IMR-90 (cell line): ENCODE measurements around the gene DYNC2LI1. TPM values are rescaled to one million over a fixed set of nuclear protein-coding genes. Genes with fewer than 3 reads are reported as not detected.
A peak's percentile ranks its signal among the peaks of the same experiment; 100 is the strongest.

Experiments
- ATAC-seq: fragments of 200-7000 bp; cut with Tn5 transposase; 2 replicates; pipeline ENCODE4 v1.9.1; 2020; ENCODE audit warnings: low read depth, mild to moderate bottlenecking, moderate library complexity
- BruUV-seq: library from RNA; stranded (reverse); fragments of 400-500 nt; replicated peaks from 2 replicates; lab custom pipeline; 2021; lab: Mats Ljungman, UMichigan
- CTCF ChIA-PET: fragments of 300-600 bp; formaldehyde crosslinking; extraction: SDS; loops from one replicate; lab custom pipeline; 2021; ENCODE audit warnings: antibody characterized with exemption; lab: Yijun Ruan, JAX
- POLR2A ChIA-PET: fragments of 300-600 bp; sonication (Branson Sonifier 250); formaldehyde crosslinking; loops from one replicate; lab custom pipeline; 2022; ENCODE audit warnings: antibody characterized with exemption; ENCODE audit not compliant: unreplicated experiment; lab: Charles Lee
- DNase-seq: peaks from one replicate; pipeline ENCODE4 v3.0.0; 2013
- H2AFZ ChIP-seq: replicated peaks from 2 replicates; pipeline ENCODE3; 2013; ENCODE audit warnings: low read length, mild to moderate bottlenecking; ENCODE audit not compliant: poor library complexity
- H2AK5ac ChIP-seq: 2 replicates; pipeline ENCODE4 v1.6.1; 2013; ENCODE audit warnings: low read depth, low read length, inconsistent platforms
- H2AK9ac ChIP-seq: replicated peaks from 2 replicates; pipeline ENCODE3; 2013; ENCODE audit warnings: mild to moderate bottlenecking, low read depth, low read length, moderate library complexity; ENCODE audit not compliant: poor library complexity
- H2BK120ac ChIP-seq: 2 replicates; pipeline ENCODE4 v1.6.1; 2013; ENCODE audit warnings: low read depth, low read length, inconsistent platforms
- H2BK15ac ChIP-seq: 3 replicates; pipeline ENCODE4 v1.6.1; 2013; ENCODE audit warnings: low read depth, low read length, inconsistent platforms
- H2BK20ac ChIP-seq: 2 replicates; pipeline ENCODE4 v1.6.1; 2013; ENCODE audit warnings: low read depth, mild to moderate bottlenecking, inconsistent platforms, low read length, moderate library complexity
- H2BK5ac ChIP-seq: 2 replicates; pipeline ENCODE4 v1.6.1; 2013; ENCODE audit warnings: mild to moderate bottlenecking, low read depth, low read length, inconsistent platforms; ENCODE audit not compliant: poor library complexity, severe bottlenecking
- H3K14ac ChIP-seq: replicated peaks from 2 replicates; pipeline ENCODE4 v1.6.1; 2013; ENCODE audit warnings: low read depth, low read length, inconsistent platforms
- H3K18ac ChIP-seq: 2 replicates; pipeline ENCODE4 v1.6.1; 2013; ENCODE audit warnings: low read depth, low read length, control low read depth
- H3K23ac ChIP-seq: 2 replicates; pipeline ENCODE4 v1.6.1; 2013; ENCODE audit warnings: low read depth, low read length, inconsistent platforms
- H3K27ac ChIP-seq: 2 replicates; pipeline ENCODE4 v1.5.1; 2013; ENCODE audit warnings: mild to moderate bottlenecking, control low read depth, low read length; ENCODE audit not compliant: insufficient read depth
- H3K27me3 ChIP-seq: 2 replicates; pipeline ENCODE4 v1.6.1; 2013; ENCODE audit warnings: low read length; ENCODE audit not compliant: control insufficient read depth, insufficient read depth
- H3K36me3 ChIP-seq: 2 replicates; pipeline ENCODE4 v1.6.1; 2013; ENCODE audit warnings: low read length, mixed read lengths; ENCODE audit not compliant: control insufficient read depth, insufficient read depth
- H3K4ac ChIP-seq: 2 replicates; pipeline ENCODE4 v1.6.1; 2013; ENCODE audit warnings: low read depth, low read length, inconsistent platforms
- H3K4me1 ChIP-seq: 2 replicates; pipeline ENCODE4 v1.6.1; 2013; ENCODE audit warnings: low read length, mixed read lengths; ENCODE audit not compliant: control insufficient read depth, insufficient read depth
- H3K4me2 ChIP-seq: 2 replicates; pipeline ENCODE4 v1.6.1; 2013; ENCODE audit warnings: low read depth, mild to moderate bottlenecking, control low read depth, low read length, moderate library complexity
- H3K4me3 ChIP-seq: 2 replicates; pipeline ENCODE4 v1.5.1; 2013; ENCODE audit warnings: low read depth, mild to moderate bottlenecking, control low read depth, low read length, moderate library complexity; ENCODE audit not compliant: insufficient read depth
- H3K56ac ChIP-seq: 2 replicates; pipeline ENCODE4 v1.6.1; 2013; ENCODE audit warnings: low read length, inconsistent platforms; ENCODE audit not compliant: insufficient read depth; ENCODE audit errors: extremely low read depth
- H3K79me1 ChIP-seq, 2 experiments: 2 replicates each; pipeline ENCODE4 v1.6.1; 2013; ENCODE audit warnings: low read length in 2 of 2, inconsistent platforms in 1 of 2, low read depth in 1 of 2
- H3K9ac ChIP-seq: 2 replicates; pipeline ENCODE4 v1.6.1; 2013; ENCODE audit warnings: low read depth, low read length, control low read depth
- H3K9me1 ChIP-seq: 2 replicates; pipeline ENCODE4 v1.6.1; 2013; ENCODE audit warnings: low read length, inconsistent platforms; ENCODE audit not compliant: insufficient read depth
- H3K9me3 ChIP-seq: 2 replicates; pipeline ENCODE4 v1.6.1; 2013; ENCODE audit warnings: low read length; ENCODE audit not compliant: control insufficient read depth, insufficient read depth
- H4K20me1 ChIP-seq: 2 replicates; pipeline ENCODE4 v1.6.1; 2013; ENCODE audit warnings: low read length, inconsistent platforms; ENCODE audit not compliant: insufficient read depth
- H4K5ac ChIP-seq: 2 replicates; pipeline ENCODE4 v1.6.1; 2013; ENCODE audit warnings: mild to moderate bottlenecking, low read depth, low read length, control low read depth
- H4K8ac ChIP-seq, 2 experiments: 2 replicates each; pipeline ENCODE4 v1.6.1; 2013; ENCODE audit warnings: low read depth in 2 of 2, low read length in 2 of 2, control low read depth in 1 of 2, inconsistent platforms in 1 of 2
- H4K91ac ChIP-seq: 2 replicates; pipeline ENCODE4 v1.6.1; 2013; ENCODE audit warnings: low read depth, low read length, inconsistent platforms; ENCODE audit not compliant: insufficient read depth
- BHLHE40 ChIP-seq: fragments of 150-350 bp; IDR thresholded peaks from 2 replicates; pipeline ENCODE4 v1.6.1; 2016; ENCODE audit warnings: mild to moderate bottlenecking, low read depth, low read length
- CHD1 ChIP-seq: IDR thresholded peaks from 2 replicates; pipeline ENCODE4 v1.6.1; 2012; ENCODE audit warnings: low read depth, low read length, improper control_type of control experiment
- FOS ChIP-seq: fragments of 150-350 bp; IDR thresholded peaks from 2 replicates; pipeline ENCODE4 v1.6.1; 2016; ENCODE audit warnings: low read depth, low read length
- MAFK ChIP-seq: IDR thresholded peaks from 2 replicates; pipeline ENCODE4 v1.6.1; 2012; ENCODE audit warnings: low read depth, low read length, improper control_type of control experiment
- MAZ ChIP-seq: IDR thresholded peaks from 2 replicates; pipeline ENCODE4 v1.6.1; 2012; ENCODE audit warnings: low read depth, mild to moderate bottlenecking, low read length, improper control_type of control experiment, moderate library complexity, borderline replicate concordance
- NFE2L2 ChIP-seq: fragments of 150-350 bp; IDR thresholded peaks from 2 replicates; pipeline ENCODE4 v1.6.1; 2016; ENCODE audit warnings: low read depth, mild to moderate bottlenecking, low read length
- POLR2A ChIP-seq: IDR thresholded peaks from 2 replicates; pipeline ENCODE4 v1.6.1; 2012; ENCODE audit warnings: mild to moderate bottlenecking, low read depth, low read length
- RAD21 ChIP-seq: IDR thresholded peaks from 2 replicates; pipeline ENCODE4 v1.6.1; 2012; ENCODE audit warnings: low read length, improper control_type of control experiment
- RCOR1 ChIP-seq: IDR thresholded peaks from 2 replicates; pipeline ENCODE4 v1.6.1; 2012; ENCODE audit warnings: mild to moderate bottlenecking, low read length, improper control_type of control experiment; ENCODE audit not compliant: insufficient replicate concordance
- RFX5 ChIP-seq: IDR thresholded peaks from 2 replicates; pipeline ENCODE4 v1.8.0; 2012; ENCODE audit warnings: low read depth, mild to moderate bottlenecking, low read length, moderate library complexity
- WGBS, 2 experiments: methylation state at CpG; one replicate each; pipeline versions ENCODE4 v1.1.5 to v1.1.7; 2013; ENCODE audit warnings: missing lambda C conversion rate in 2 of 2; ENCODE audit not compliant: insufficient read length in 1 of 2; ENCODE audit errors: extremely low coverage in 2 of 2; 5-methylcytosine and 5-hydroxymethylcytosine counted together
- dilution Hi-C: fragments of 300-500 bp; cut with HindIII; formaldehyde crosslinking; loops from one replicate; pipeline ENCODE4 v1.14.3; 2018; ENCODE audit warnings: low sequenced_read_pairs; ENCODE audit not compliant: unreplicated experiment
- in situ Hi-C: fragments of 300-500 bp; cut with MboI; formaldehyde crosslinking; loops from 3 replicates; pipeline ENCODE4 v1.14.3; 2019; ENCODE audit warnings: low sequenced_read_pairs, inconsistent platforms, mixed read lengths
- intact Hi-C: fragments of 100-400 bp; cut with micrococcal nuclease; formaldehyde crosslinking; loops from 2 replicates; pipeline ENCODE4 v1.10.0; 2022
- polyA plus RNA-seq, 3 experiments: library from polyadenylated mRNA; depleted of rRNA; stranded (reverse); fragments of >200 nt; gene quantifications; 2 replicates each; pipeline ENCODE4 v1.2.3, GENCODE V29; 2012; ENCODE audit warnings: low replicate concordance in 1 of 3
- total RNA-seq: library from RNA; depleted of rRNA; stranded (reverse); fragments of >200 nt; gene quantifications from 2 replicates; pipeline ENCODE4 v1.2.3, GENCODE V29; 2012
- TF ChIP-seq, protein P1 (sequence below): fragments of 150-350 bp; IDR thresholded peaks from 2 replicates; pipeline ENCODE4 v1.6.1; 2016; ENCODE audit warnings: low read depth, mild to moderate bottlenecking, low read length, moderate library complexity, borderline replicate concordance
- TF ChIP-seq, protein P2 (sequence below): conservative IDR thresholded peaks from 2 replicates; pipeline ENCODE4 v1.5.1; 2012; ENCODE audit warnings: mild to moderate bottlenecking, low read depth, low read length, improper control_type of control experiment

Gene DYNC2LI1
- total and polyA plus RNA-seq, 2 of the 4 experiments (the other 2 are of a cell fraction) = 5.2 to 10.4 TPM

DNA sequence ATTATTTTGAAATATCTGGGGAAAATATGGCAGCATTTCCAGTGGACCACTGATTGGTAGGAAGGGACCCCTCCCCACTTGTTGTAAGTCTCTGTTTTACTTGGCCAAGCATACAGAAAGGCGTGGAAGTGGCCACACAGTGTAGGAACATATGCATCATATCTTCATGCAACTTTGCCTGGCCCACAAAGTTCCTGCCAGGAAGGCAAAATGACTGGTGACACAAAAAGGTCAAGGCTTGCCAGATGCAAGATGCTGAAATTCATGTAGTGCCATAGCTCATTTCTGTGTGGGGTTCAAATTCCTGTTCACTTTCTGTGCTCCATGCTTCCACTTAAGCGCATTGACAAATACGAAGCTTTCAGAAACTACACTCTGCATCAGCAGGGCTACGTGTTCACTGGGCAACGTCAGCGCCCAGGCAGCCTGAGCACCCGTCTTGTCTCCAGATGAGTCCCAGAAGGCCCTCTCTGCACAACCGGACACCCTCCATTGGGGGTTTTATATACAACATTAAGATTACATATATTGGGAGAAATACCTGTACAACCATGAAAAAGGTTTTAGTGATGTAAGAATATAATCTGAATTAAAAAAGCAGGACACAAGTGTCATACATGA is 3.6 kb downstream of the DYNC2LI1 start:
- dilution Hi-C loops = no loop called here
- Histone ChIP-seq H2BK5ac (no peak overlapping the region), H3K79me1 (peaks cover 4 to 10% of the 10 kb centered on the region in 2 experiments; a peak in 3 of 4 replicates), H3K36me3 (peaks cover 9% of the 10 kb centered on the region), H3K14ac (no peak overlapping the region), H3K9me1 (0 out of 2 replicates have a peak, but pooled peaks cover 3% of the 10 kb centered on the region), H4K91ac (no peak overlapping the region), H3K56ac (no peak overlapping the region), H3K18ac (no peak overlapping the region), H4K5ac (no peak overlapping the region), H2BK120ac (no peak overlapping the region), H2BK20ac (no peak overlapping the region), H3K4me1 (peaks cover 2% of the 10 kb centered on the region), H3K9ac (no peak overlapping the region), H3K4me2 (no peak overlapping the region), H3K27ac (no peak overlapping the region), H3K27me3 (no peaks in the 10 kb centered on the region), H3K4ac (no peak overlapping the region), H3K4me3 (no peak overlapping the region), H2AK5ac (no peak overlapping the region), H2AK9ac (no peak overlapping the region), H3K23ac (0 out of 2 replicates have a peak overlapping the region, but pooled peaks have one; percentile 11), H4K8ac (no peak overlapping the region), H2AFZ (no peak overlapping the region), H4K20me1 (no peaks in the 10 kb centered on the region), H2BK15ac (no peak overlapping the region), H3K9me3 (no peaks in the 10 kb centered on the region)
- in situ Hi-C loops = no loop called here
- intact Hi-C loops = no loop called here
- no peak for DNase-seq
- no CpG with 5 or more reads among the region's 8 CpGs for WGBS, 2 experiments
- CTCF ChIA-PET = interaction anchor here (0.6 kb wide), 1 partner anchor 107 kb away, joined by 3 read pairs; no protein-coding TSS in a partner anchor
- BruUV-seq = no TSS peak
- TF ChIP-seq POLR2A (no peak), NFE2L2 (no peak), BHLHE40 (no peak), MAZ (no peak), RAD21 (no peak), CHD1 (no peak), FOS (no peak), RFX5 (no peak), RCOR1 (no peak), MAFK (no peak)
- TF ChIP-seq, protein P1, sequence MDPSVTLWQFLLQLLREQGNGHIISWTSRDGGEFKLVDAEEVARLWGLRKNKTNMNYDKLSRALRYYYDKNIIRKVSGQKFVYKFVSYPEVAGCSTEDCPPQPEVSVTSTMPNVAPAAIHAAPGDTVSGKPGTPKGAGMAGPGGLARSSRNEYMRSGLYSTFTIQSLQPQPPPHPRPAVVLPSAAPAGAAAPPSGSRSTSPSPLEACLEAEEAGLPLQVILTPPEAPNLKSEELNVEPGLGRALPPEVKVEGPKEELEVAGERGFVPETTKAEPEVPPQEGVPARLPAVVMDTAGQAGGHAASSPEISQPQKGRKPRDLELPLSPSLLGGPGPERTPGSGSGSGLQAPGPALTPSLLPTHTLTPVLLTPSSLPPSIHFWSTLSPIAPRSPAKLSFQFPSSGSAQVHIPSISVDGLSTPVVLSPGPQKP = no peak
- TF ChIP-seq, protein P2, sequence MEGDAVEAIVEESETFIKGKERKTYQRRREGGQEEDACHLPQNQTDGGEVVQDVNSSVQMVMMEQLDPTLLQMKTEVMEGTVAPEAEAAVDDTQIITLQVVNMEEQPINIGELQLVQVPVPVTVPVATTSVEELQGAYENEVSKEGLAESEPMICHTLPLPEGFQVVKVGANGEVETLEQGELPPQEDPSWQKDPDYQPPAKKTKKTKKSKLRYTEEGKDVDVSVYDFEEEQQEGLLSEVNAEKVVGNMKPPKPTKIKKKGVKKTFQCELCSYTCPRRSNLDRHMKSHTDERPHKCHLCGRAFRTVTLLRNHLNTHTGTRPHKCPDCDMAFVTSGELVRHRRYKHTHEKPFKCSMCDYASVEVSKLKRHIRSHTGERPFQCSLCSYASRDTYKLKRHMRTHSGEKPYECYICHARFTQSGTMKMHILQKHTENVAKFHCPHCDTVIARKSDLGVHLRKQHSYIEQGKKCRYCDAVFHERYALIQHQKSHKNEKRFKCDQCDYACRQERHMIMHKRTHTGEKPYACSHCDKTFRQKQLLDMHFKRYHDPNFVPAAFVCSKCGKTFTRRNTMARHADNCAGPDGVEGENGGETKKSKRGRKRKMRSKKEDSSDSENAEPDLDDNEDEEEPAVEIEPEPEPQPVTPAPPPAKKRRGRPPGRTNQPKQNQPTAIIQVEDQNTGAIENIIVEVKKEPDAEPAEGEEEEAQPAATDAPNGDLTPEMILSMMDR = no peak
- no peak for ATAC-seq
- POLR2A ChIA-PET = no interaction called here
